HEK293 (cell line): Measurements from ENCODE around the gene SYNE3.

Experiments
- GLI4 ChIP-seq: fragments of 450-650 bp; formaldehyde crosslinking; IDR thresholded peaks from 2 replicates; pipeline ENCODE4 v1.5.1; 2016; ENCODE audit warnings: missing biosample characterization, missing genetic modification characterization
- SP3 ChIP-seq: fragments of 450-650 bp; formaldehyde crosslinking; IDR thresholded peaks from 2 replicates; pipeline ENCODE4 v1.5.1; 2016; ENCODE audit warnings: missing biosample characterization, missing genetic modification characterization
- YY1 ChIP-seq: fragments of 450-650 bp; formaldehyde crosslinking; IDR thresholded peaks from 2 replicates; pipeline ENCODE4 v1.5.1; 2018; ENCODE audit warnings: missing biosample characterization, missing genetic modification characterization
- ZNF10 ChIP-seq: fragments of 450-650 bp; formaldehyde crosslinking; IDR thresholded peaks from 2 replicates; pipeline ENCODE4 v1.5.1; 2017; ENCODE audit warnings: missing biosample characterization, missing genetic modification characterization
- ZNF214 ChIP-seq: fragments of 450-650 bp; formaldehyde crosslinking; IDR thresholded peaks from 2 replicates; pipeline ENCODE4 v1.5.1; 2017; ENCODE audit warnings: missing biosample characterization, mild to moderate bottlenecking, missing genetic modification characterization, borderline replicate concordance
- ZNF707 ChIP-seq: fragments of 450-650 bp; formaldehyde crosslinking; IDR thresholded peaks from 2 replicates; pipeline ENCODE4 v1.5.1; 2016; ENCODE audit warnings: missing biosample characterization, missing genetic modification characterization
- TF ChIP-seq, protein P1 (sequence below): fragments of 450-650 bp; formaldehyde crosslinking; IDR thresholded peaks from 2 replicates; pipeline ENCODE4 v1.5.1; 2016; ENCODE audit warnings: missing biosample characterization, missing genetic modification characterization
- TF ChIP-seq, protein P2 (sequence below): fragments of 450-650 bp; formaldehyde crosslinking; IDR thresholded peaks from 2 replicates; pipeline ENCODE4 v1.5.1; 2016; ENCODE audit warnings: missing biosample characterization, missing genetic modification characterization
- TF ChIP-seq, protein P3 (sequence below): fragments of 450-650 bp; formaldehyde crosslinking; IDR thresholded peaks from 2 replicates; pipeline ENCODE4 v1.5.1; 2016; ENCODE audit warnings: missing biosample characterization, missing genetic modification characterization
- TF ChIP-seq, protein P4 (sequence below): fragments of 450-650 bp; formaldehyde crosslinking; IDR thresholded peaks from 2 replicates; pipeline ENCODE4 v1.5.1; 2016; ENCODE audit warnings: missing biosample characterization, missing genetic modification characterization, low read depth
- TF ChIP-seq, protein P5 (sequence below): fragments of 450-650 bp; formaldehyde crosslinking; IDR thresholded peaks from 2 replicates; pipeline ENCODE4 v1.5.1; 2016; ENCODE audit warnings: missing biosample characterization, missing genetic modification characterization
- TF ChIP-seq, protein P6 (sequence below): fragments of 450-650 bp; formaldehyde crosslinking; optimal IDR thresholded peaks from 2 replicates; pipeline ENCODE3; 2016; ENCODE audit warnings: missing biosample characterization, mild to moderate bottlenecking, missing genetic modification characterization

DNA sequence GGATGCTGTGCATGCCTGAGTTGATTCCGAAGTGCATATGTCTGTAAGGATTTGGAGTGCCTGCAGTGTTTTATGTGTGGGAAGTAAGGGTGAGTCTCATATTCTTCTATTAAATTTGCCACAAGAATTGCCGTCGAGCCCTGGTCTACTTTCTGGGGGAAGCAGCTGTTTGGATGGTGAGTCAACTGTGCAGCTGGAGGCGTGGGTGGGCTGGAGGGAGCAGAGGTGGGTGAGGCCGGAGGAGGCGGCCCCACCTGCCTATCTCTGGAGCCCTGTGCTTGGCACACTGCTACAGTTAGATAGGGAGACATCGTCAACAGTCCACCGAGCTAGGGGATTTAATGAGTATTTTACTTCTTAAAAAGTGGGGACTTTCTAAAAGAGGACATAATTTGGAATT, 28.1 kb upstream of the SYNE3 start:
- TF ChIP-seq SP3 (no peak), YY1 (tag by site-specific recombination) (no peak), ZNF707 (no peak), ZNF10 (tag by site-specific recombination) (no peak), GLI4 (tag by site-specific recombination) (no peak), ZNF214 (tag by site-specific recombination) (no peak)
- TF ChIP-seq, protein P1, sequence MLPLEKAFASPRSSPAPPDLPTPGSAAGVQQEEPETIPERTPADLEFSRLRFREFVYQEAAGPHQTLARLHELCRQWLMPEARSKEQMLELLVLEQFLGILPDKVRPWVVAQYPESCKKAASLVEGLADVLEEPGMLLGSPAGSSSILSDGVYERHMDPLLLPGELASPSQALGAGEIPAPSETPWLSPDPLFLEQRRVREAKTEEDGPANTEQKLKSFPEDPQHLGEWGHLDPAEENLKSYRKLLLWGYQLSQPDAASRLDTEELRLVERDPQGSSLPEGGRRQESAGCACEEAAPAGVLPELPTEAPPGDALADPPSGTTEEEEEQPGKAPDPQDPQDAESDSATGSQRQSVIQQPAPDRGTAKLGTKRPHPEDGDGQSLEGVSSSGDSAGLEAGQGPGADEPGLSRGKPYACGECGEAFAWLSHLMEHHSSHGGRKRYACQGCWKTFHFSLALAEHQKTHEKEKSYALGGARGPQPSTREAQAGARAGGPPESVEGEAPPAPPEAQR (tag by site-specific recombination), result no peak
- TF ChIP-seq, protein P2, sequence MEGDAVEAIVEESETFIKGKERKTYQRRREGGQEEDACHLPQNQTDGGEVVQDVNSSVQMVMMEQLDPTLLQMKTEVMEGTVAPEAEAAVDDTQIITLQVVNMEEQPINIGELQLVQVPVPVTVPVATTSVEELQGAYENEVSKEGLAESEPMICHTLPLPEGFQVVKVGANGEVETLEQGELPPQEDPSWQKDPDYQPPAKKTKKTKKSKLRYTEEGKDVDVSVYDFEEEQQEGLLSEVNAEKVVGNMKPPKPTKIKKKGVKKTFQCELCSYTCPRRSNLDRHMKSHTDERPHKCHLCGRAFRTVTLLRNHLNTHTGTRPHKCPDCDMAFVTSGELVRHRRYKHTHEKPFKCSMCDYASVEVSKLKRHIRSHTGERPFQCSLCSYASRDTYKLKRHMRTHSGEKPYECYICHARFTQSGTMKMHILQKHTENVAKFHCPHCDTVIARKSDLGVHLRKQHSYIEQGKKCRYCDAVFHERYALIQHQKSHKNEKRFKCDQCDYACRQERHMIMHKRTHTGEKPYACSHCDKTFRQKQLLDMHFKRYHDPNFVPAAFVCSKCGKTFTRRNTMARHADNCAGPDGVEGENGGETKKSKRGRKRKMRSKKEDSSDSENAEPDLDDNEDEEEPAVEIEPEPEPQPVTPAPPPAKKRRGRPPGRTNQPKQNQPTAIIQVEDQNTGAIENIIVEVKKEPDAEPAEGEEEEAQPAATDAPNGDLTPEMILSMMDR, result no peak
- TF ChIP-seq, protein P3, sequence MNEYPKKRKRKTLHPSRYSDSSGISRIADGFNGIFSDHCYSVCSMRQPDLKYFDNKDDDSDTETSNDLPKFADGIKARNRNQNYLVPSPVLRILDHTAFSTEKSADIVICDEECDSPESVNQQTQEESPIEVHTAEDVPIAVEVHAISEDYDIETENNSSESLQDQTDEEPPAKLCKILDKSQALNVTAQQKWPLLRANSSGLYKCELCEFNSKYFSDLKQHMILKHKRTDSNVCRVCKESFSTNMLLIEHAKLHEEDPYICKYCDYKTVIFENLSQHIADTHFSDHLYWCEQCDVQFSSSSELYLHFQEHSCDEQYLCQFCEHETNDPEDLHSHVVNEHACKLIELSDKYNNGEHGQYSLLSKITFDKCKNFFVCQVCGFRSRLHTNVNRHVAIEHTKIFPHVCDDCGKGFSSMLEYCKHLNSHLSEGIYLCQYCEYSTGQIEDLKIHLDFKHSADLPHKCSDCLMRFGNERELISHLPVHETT (tag by site-specific recombination), result no peak
- TF ChIP-seq, protein P4, sequence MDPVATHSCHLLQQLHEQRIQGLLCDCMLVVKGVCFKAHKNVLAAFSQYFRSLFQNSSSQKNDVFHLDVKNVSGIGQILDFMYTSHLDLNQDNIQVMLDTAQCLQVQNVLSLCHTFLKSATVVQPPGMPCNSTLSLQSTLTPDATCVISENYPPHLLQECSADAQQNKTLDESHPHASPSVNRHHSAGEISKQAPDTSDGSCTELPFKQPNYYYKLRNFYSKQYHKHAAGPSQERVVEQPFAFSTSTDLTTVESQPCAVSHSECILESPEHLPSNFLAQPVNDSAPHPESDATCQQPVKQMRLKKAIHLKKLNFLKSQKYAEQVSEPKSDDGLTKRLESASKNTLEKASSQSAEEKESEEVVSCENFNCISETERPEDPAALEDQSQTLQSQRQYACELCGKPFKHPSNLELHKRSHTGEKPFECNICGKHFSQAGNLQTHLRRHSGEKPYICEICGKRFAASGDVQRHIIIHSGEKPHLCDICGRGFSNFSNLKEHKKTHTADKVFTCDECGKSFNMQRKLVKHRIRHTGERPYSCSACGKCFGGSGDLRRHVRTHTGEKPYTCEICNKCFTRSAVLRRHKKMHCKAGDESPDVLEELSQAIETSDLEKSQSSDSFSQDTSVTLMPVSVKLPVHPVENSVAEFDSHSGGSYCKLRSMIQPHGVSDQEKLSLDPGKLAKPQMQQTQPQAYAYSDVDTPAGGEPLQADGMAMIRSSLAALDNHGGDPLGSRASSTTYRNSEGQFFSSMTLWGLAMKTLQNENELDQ (tag by site-specific recombination), result no peak
- TF ChIP-seq, protein P5, sequence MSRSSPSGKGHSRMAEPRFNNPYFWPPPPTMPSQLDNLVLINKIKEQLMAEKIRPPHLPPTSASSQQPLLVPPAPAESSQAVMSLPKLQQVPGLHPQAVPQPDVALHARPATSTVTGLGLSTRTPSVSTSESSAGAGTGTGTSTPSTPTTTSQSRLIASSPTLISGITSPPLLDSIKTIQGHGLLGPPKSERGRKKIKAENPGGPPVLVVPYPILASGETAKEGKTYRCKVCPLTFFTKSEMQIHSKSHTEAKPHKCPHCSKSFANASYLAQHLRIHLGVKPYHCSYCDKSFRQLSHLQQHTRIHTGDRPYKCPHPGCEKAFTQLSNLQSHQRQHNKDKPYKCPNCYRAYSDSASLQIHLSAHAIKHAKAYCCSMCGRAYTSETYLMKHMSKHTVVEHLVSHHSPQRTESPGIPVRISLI (tag by site-specific recombination), result no peak
- TF ChIP-seq, protein P6, sequence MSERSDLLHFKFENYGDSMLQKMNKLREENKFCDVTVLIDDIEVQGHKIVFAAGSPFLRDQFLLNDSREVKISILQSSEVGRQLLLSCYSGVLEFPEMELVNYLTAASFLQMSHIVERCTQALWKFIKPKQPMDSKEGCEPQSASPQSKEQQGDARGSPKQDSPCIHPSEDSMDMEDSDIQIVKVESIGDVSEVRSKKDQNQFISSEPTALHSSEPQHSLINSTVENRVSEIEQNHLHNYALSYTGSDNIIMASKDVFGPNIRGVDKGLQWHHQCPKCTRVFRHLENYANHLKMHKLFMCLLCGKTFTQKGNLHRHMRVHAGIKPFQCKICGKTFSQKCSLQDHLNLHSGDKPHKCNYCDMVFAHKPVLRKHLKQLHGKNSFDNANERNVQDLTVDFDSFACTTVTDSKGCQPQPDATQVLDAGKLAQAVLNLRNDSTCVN (tag by site-specific recombination), result no peak
